ENCODE data around the gene ADNP. TPM values are rescaled to one million over a fixed set of nuclear protein-coding genes. Genes with fewer than 3 reads are reported as not detected.
A peak's percentile ranks its signal among the peaks of the same experiment; 100 is the strongest.

Gene ADNP
- total and polyA plus RNA-seq, 2 of the 4 experiments (the other 2 are of a cell fraction): 23.3 to 24.8 TPM

DNA sequence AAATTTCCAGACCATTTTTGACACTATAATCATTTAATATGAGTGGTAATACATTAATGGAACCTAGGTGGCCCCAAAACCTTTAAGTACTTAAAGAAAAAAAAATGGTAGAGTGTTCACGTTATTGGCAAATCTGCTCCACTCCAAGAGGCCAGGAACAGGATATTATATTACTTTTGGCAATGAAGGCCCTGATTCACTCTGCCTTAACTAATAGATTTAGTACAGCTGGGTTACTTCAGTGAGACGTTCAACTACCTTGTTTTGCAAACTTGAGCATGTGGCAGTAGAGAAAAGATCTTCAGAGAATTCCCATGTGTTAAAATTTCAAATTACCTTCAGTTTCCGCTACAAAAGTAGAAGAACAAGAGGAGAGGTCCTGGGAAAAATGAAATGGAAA is 12.8 kb downstream of the ADNP start:
- Histone ChIP-seq H3K9me1 (ENCODE audit: insufficient read depth, low read length) (peaks cover 21% of the 10 kb centered on the region), H2AK5ac (ENCODE audit: low read depth, low read length) (no peak overlapping the region), H3K9me3 (ENCODE audit: control insufficient read depth, insufficient read depth, low read length) (no peaks in the 10 kb centered on the region), H3K14ac (replicated peaks; ENCODE audit: low read depth, low read length) (no peak overlapping the region), H3K4me2 (ENCODE audit: low read depth, low read length) (no peak overlapping the region; the same call in 1 of the 2 replicates), H2BK20ac (ENCODE audit: low read depth, low read length) (no peak overlapping the region), H3K4me1 (ENCODE audit: control insufficient read depth, insufficient read depth, low read length) (peaks cover 24% of the 10 kb centered on the region), H4K91ac (ENCODE audit: insufficient read depth, low read depth, low read length) (no peak overlapping the region), H2AFZ (replicated peaks; ENCODE audit: low read length, poor library complexity) (no peak overlapping the region), H3K36me3 (ENCODE audit: control insufficient read depth, insufficient read depth, low read length) (peaks cover 7% of the 10 kb centered on the region), H4K5ac (ENCODE audit: low read depth, low read length) (no peak overlapping the region), H2BK120ac (ENCODE audit: low read depth, low read length) (no peak overlapping the region), H3K23ac (ENCODE audit: low read depth, low read length) (no peak overlapping the region), H3K4me3 (ENCODE audit: insufficient read depth, low read depth, low read length) (no peak overlapping the region), H3K18ac (ENCODE audit: low read depth, low read length) (no peak overlapping the region), H3K79me1 (ENCODE audit: low read depth in 1 of 2, low read length in 2 of 2) (peaks cover 10 to 68% of the 10 kb centered on the region in 2 experiments; a peak in 3 of 4 replicates), H3K9ac (ENCODE audit: low read depth, low read length) (no peak overlapping the region), H3K27ac (ENCODE audit: insufficient read depth, low read length) (no peak overlapping the region), H2AK9ac (replicated peaks; ENCODE audit: low read depth, low read length, poor library complexity) (no peak overlapping the region), H3K27me3 (ENCODE audit: control insufficient read depth, insufficient read depth, low read length) (no peaks in the 10 kb centered on the region), H3K56ac (ENCODE audit: extremely low read depth, insufficient read depth, low read length) (no peak overlapping the region), H4K8ac (ENCODE audit: low read depth in 2 of 2, low read length in 2 of 2) (no peak overlapping the region), H2BK15ac (ENCODE audit: low read depth, low read length) (no peak overlapping the region), H2BK5ac (ENCODE audit: low read depth, low read length, poor library complexity, severe bottlenecking) (no peak overlapping the region), H3K4ac (ENCODE audit: low read depth, low read length) (no peak overlapping the region), H4K20me1 (ENCODE audit: insufficient read depth, low read length) (peaks cover 98% of the 10 kb centered on the region)
- in situ Hi-C loops (cut with MboI; ENCODE audit: low sequenced_read_pairs): no loop called here
- ChIA-PET POLR2A (ENCODE audit: unreplicated experiment) (no interaction called here), CTCF (interaction anchor here (1.2 kb wide), 1 partner anchor 124 kb away, joined by 4 read pairs; the partner anchor contains the start of gene BCAS4)
- intact Hi-C loops (cut with micrococcal nuclease): no loop called here
- ATAC-seq (ENCODE audit: low read depth): no peak
- BruUV-seq (replicated peaks): no TSS peak
- dilution Hi-C loops (cut with HindIII; ENCODE audit: low sequenced_read_pairs, unreplicated experiment): loop anchor here (25.0 kb wide), 1 partner anchor 106 kb away; no protein-coding TSS in a partner anchor
- peak; percentile 75 for DNase-seq
- WGBS, 2 experiments (ENCODE audit: extremely low coverage in 2 of 2, insufficient read length in 1 of 2): no CpG with 5 or more reads among the region's 3 CpGs
- TF ChIP-seq, protein P1, sequence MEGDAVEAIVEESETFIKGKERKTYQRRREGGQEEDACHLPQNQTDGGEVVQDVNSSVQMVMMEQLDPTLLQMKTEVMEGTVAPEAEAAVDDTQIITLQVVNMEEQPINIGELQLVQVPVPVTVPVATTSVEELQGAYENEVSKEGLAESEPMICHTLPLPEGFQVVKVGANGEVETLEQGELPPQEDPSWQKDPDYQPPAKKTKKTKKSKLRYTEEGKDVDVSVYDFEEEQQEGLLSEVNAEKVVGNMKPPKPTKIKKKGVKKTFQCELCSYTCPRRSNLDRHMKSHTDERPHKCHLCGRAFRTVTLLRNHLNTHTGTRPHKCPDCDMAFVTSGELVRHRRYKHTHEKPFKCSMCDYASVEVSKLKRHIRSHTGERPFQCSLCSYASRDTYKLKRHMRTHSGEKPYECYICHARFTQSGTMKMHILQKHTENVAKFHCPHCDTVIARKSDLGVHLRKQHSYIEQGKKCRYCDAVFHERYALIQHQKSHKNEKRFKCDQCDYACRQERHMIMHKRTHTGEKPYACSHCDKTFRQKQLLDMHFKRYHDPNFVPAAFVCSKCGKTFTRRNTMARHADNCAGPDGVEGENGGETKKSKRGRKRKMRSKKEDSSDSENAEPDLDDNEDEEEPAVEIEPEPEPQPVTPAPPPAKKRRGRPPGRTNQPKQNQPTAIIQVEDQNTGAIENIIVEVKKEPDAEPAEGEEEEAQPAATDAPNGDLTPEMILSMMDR (conservative IDR thresholded peaks at IDR 0.05; ENCODE audit: low read depth, low read length): no peak
- TF ChIP-seq RAD21 (IDR thresholded peaks at IDR 0.05; ENCODE audit: low read length) (no peak), RCOR1 (IDR thresholded peaks at IDR 0.05; ENCODE audit: insufficient replicate concordance, low read length) (no peak), NFE2L2 (IDR thresholded peaks at IDR 0.05; ENCODE audit: low read depth, low read length) (no peak), MAFK (IDR thresholded peaks at IDR 0.05; ENCODE audit: low read depth, low read length) (no peak)

All from IMR-90 (cell line).